ENCODE results near the gene PCDHA9. TPM values are rescaled to one million over a fixed set of nuclear protein-coding genes. Genes with fewer than 3 reads are reported as not detected.
"Not testable (repeated sequence)": the region's sequence is repeated elsewhere in the genome, so short reads cannot be mapped to it uniquely, and the experiment has no call there.

The PCDHA9 gene
- total and polyA plus RNA-seq, 4 donors, result under 0.01 TPM; not detected in 3

DNA sequence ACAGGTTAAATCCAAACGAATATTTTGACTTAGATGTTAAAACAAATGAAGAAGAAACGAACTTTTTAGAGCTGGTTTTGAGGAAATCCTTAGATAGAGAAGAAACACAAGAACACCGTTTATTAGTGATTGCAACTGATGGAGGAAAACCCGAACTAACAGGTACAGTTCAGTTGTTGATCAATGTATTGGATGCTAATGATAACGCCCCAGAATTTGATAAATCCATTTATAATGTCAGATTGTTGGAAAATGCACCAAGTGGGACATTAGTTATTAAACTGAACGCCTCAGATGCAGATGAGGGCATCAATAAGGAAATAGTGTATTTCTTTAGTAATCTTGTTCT lies 25.9 kb upstream of the PCDHA9 start:
- Histone ChIP-seq H3K9ac (ENCODE audit: low read depth in 1 of 2, low read length in 2 of 2) (no peak overlapping the region), H3K4me3 (ENCODE audit: low read depth in 1 of 3, low read length in 3 of 3) (no peak overlapping the region), H3K27ac (ENCODE audit: low read depth in 1 of 2, low read length in 2 of 2) (no peak overlapping the region), H3K4me1 (ENCODE audit: control insufficient read depth in 4 of 4, insufficient read depth in 4 of 4, low read length in 3 of 4) (no peaks in the 10 kb centered on the region), H3K27me3 (ENCODE audit: control insufficient read depth in 4 of 4, insufficient read depth in 4 of 4, low read length in 3 of 4) (peaks cover 0 to 5% (median 1%) of the 10 kb centered on the region in 4 donors), H3K9me3 (ENCODE audit: control insufficient read depth in 4 of 4, low read length in 3 of 4) (peaks cover 8 to 26% (median 17%) of the 10 kb centered on the region in 4 donors), H3K36me3 (ENCODE audit: control insufficient read depth in 4 of 4, insufficient read depth in 3 of 4, low read depth in 1 of 4, low read length in 3 of 4) (no peaks in the 10 kb centered on the region)
- TF ChIP-seq FOXA1 (IDR thresholded peaks at IDR 0.05) (no peak), FOXA2 (IDR thresholded peaks at IDR 0.05) (no peak), EGR1 (IDR thresholded peaks at IDR 0.05; ENCODE audit: low read depth in 2 of 2) (no peak), RXRA (IDR thresholded peaks at IDR 0.05) (no peak), HNF4A (conservative IDR thresholded peaks at IDR 0.05) (no peak), GABPA (IDR thresholded peaks at IDR 0.05 in 1 of 2, conservative IDR thresholded peaks at IDR 0.05 in 1 of 2) (no peak), SP1 (IDR thresholded peaks at IDR 0.05) (no peak), RAD21 (IDR thresholded peaks at IDR 0.05) (no peak), ATF3 (IDR thresholded peaks at IDR 0.05) (no peak), JUND (IDR thresholded peaks at IDR 0.05) (no peak), NR2F2 (IDR thresholded peaks at IDR 0.05) (no peak), HNF4G (IDR thresholded peaks at IDR 0.05) (no peak), TAF1 (conservative IDR thresholded peaks at IDR 0.05) (no peak), YY1 (IDR thresholded peaks at IDR 0.05) (no peak)
- TF ChIP-seq, protein P1, sequence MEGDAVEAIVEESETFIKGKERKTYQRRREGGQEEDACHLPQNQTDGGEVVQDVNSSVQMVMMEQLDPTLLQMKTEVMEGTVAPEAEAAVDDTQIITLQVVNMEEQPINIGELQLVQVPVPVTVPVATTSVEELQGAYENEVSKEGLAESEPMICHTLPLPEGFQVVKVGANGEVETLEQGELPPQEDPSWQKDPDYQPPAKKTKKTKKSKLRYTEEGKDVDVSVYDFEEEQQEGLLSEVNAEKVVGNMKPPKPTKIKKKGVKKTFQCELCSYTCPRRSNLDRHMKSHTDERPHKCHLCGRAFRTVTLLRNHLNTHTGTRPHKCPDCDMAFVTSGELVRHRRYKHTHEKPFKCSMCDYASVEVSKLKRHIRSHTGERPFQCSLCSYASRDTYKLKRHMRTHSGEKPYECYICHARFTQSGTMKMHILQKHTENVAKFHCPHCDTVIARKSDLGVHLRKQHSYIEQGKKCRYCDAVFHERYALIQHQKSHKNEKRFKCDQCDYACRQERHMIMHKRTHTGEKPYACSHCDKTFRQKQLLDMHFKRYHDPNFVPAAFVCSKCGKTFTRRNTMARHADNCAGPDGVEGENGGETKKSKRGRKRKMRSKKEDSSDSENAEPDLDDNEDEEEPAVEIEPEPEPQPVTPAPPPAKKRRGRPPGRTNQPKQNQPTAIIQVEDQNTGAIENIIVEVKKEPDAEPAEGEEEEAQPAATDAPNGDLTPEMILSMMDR (IDR thresholded peaks at IDR 0.05; ENCODE audit: low read depth, low read length, missing input control), result no peak
- TF ChIP-seq, protein P2, sequence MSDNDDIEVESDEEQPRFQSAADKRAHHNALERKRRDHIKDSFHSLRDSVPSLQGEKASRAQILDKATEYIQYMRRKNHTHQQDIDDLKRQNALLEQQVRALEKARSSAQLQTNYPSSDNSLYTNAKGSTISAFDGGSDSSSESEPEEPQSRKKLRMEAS (IDR thresholded peaks at IDR 0.05), result no peak
- TF ChIP-seq, protein P3, sequence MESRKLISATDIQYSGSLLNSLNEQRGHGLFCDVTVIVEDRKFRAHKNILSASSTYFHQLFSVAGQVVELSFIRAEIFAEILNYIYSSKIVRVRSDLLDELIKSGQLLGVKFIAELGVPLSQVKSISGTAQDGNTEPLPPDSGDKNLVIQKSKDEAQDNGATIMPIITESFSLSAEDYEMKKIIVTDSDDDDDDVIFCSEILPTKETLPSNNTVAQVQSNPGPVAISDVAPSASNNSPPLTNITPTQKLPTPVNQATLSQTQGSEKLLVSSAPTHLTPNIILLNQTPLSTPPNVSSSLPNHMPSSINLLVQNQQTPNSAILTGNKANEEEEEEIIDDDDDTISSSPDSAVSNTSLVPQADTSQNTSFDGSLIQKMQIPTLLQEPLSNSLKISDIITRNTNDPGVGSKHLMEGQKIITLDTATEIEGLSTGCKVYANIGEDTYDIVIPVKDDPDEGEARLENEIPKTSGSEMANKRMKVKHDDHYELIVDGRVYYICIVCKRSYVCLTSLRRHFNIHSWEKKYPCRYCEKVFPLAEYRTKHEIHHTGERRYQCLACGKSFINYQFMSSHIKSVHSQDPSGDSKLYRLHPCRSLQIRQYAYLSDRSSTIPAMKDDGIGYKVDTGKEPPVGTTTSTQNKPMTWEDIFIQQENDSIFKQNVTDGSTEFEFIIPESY (IDR thresholded peaks at IDR 0.05), result no peak
- no peak for DNase-seq (ENCODE audit: low spot score)
- 25% methylated on average over 6 of the region's 6 CpGs for WGBS

DNA sequence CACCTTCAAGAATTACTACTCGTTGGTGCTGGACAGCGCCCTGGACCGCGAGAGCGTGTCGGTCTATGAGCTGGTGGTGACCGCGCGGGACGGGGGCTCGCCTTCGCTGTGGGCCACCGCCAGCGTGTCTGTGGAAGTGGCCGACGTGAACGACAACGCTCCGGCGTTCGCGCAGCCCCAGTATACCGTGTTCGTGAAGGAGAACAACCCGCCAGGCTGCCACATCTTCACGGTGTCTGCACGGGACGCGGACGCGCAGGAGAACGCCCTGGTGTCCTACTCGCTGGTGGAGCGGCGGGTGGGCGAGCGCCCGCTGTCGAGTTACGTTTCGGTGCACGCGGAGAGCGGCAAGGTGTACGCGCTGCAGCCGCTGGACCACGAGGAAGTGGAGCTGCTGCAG lies 25.2 kb upstream of the PCDHA9 start:
- not testable (repeated sequence) for DNase-seq (ENCODE audit: low spot score)

More for the DNA sequence above, 25.2 kb upstream of the PCDHA9 start:
- not testable (repeated sequence) for H3K27ac ChIP-seq (ENCODE audit: low read depth in 1 of 2, low read length in 2 of 2); H3K9ac ChIP-seq (ENCODE audit: low read depth in 1 of 2, low read length in 2 of 2); H3K4me1 ChIP-seq (ENCODE audit: control insufficient read depth in 4 of 4, insufficient read depth in 4 of 4, low read length in 3 of 4); H3K36me3 ChIP-seq (ENCODE audit: control insufficient read depth in 4 of 4, insufficient read depth in 3 of 4, low read depth in 1 of 4, low read length in 3 of 4); H3K27me3 ChIP-seq (ENCODE audit: control insufficient read depth in 4 of 4, insufficient read depth in 4 of 4, low read length in 3 of 4)
- Histone ChIP-seq H3K4me3 (ENCODE audit: low read depth in 1 of 3, low read length in 3 of 3) (peak overlapping the region in 1 of 3 donors; percentile 5), H3K9me3 (ENCODE audit: control insufficient read depth in 4 of 4, low read length in 3 of 4) (peaks cover 8 to 33% (median 20%) of the 10 kb centered on the region in 4 donors)
- WGBS, result 46% methylated on average over 48 of the region's 48 CpGs

Measured in liver (tissue), 9 donors.